ENCODE results near the gene F8A2.
A peak's percentile ranks its signal among the peaks of the same experiment; 100 is the strongest.
"Not testable (repeated sequence)": the region's sequence is repeated elsewhere in the genome, so short reads cannot be mapped to it uniquely, and the experiment has no call there.

F8A2 gene

DNA sequence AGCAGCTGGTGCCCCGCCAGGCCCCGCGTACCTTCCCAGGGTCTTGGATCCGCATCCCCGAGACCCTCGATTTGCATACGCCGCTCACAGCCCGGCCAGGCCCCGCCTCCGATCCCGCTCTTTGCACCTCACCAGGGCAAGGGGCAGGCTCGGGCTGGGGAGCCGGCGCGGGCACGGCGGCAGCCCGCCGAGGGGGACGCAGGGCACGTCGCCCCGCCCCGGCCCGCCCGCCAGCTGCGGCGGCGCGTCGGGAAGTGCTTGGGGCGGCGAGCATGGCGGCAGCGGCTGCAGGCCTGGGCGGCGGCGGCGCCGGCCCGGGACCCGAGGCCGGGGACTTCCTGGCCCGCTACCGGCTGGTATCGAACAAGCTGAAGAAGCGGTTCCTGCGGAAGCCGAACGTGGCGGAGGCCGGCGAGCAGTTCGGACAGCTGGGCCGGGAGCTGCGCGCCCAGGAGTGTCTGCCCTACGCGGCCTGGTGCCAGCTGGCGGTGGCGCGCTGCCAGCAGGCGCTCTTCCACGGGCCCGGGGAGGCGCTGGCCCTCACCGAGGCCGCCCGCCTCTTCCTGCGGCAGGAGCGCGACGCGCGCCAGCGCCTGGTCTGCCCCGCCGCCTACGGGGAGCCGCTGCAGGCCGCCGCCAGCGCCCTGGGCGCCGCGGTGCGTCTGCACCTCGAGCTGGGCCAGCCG is at the start of gene F8A2:
Gene F8A2, plus strand, starts transcription at position 253 of the 686 bp plus-strand sequence. Its CDS starts 20 bp downstream, at position 273.
- not testable (repeated sequence) for H3K27ac ChIP-seq (ENCODE audit: low read depth, low read length); H3K9ac ChIP-seq (ENCODE audit: low read length in 5 of 5); H3K36me3 ChIP-seq (ENCODE audit: control insufficient read depth in 5 of 5, insufficient read depth in 5 of 5, low read length in 5 of 5); H3K4me1 ChIP-seq (ENCODE audit: control insufficient read depth in 5 of 5, insufficient read depth in 5 of 5, low read length in 5 of 5); H3K4me3 ChIP-seq (ENCODE audit: low read depth in 1 of 5, low read length in 5 of 5); H3K9me3 ChIP-seq (ENCODE audit: control insufficient read depth in 5 of 5, low read length in 5 of 5); H3K27me3 ChIP-seq (ENCODE audit: control insufficient read depth in 5 of 5, insufficient read depth in 4 of 5, low read length in 5 of 5)

DNA sequence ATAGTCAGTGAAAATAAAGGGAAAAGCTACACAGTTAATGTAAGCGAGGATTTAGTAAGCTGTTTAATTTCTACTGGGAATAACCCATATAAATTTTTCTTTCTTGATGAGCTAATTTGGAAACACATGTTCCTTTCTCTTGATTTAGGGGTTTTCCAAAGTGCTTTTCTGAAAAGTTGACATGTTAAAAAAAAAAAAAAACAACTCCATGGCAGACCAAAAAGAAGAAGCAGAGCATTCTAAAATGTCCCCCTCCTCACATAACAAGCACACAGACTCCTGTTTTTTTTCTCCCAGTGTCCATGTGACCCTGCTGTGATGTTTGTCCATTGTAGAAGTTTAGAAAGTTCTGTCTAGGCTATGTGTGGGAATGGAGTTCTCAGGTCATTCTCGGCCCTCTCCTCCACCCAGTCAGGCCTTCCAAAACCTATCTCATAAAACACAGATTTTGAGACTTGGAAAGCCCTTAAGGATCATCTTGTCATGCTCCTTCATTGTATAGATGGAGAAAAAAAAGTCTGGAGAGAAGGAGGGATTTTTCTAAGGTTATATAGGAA is 48.3 kb upstream of the F8A2 start:
- peak overlapping the region; percentile 89 for H3K27ac ChIP-seq (ENCODE audit: low read depth, low read length)
- H3K9me3 ChIP-seq (ENCODE audit: control insufficient read depth in 5 of 5, low read length in 5 of 5), result no peaks in the 10 kb centered on the region
- H3K36me3 ChIP-seq (ENCODE audit: control insufficient read depth in 5 of 5, insufficient read depth in 5 of 5, low read length in 5 of 5), result no peaks in the 10 kb centered on the region
- H3K4me1 ChIP-seq (ENCODE audit: control insufficient read depth in 5 of 5, insufficient read depth in 5 of 5, low read length in 5 of 5), result peaks cover 0 to 8% (median 0%) of the 10 kb centered on the region in 5 donors
- H3K9ac ChIP-seq (ENCODE audit: low read length in 5 of 5), result peak overlapping the region in 4 of 5 donors; percentile 56 to 77 (median 62)
- no peaks in the 10 kb centered on the region for H3K27me3 ChIP-seq (ENCODE audit: control insufficient read depth in 5 of 5, insufficient read depth in 4 of 5, low read length in 5 of 5)
- peak overlapping the region; percentile 30 to 72 (median 58) for H3K4me3 ChIP-seq (ENCODE audit: low read depth in 1 of 5, low read length in 5 of 5)

DNA sequence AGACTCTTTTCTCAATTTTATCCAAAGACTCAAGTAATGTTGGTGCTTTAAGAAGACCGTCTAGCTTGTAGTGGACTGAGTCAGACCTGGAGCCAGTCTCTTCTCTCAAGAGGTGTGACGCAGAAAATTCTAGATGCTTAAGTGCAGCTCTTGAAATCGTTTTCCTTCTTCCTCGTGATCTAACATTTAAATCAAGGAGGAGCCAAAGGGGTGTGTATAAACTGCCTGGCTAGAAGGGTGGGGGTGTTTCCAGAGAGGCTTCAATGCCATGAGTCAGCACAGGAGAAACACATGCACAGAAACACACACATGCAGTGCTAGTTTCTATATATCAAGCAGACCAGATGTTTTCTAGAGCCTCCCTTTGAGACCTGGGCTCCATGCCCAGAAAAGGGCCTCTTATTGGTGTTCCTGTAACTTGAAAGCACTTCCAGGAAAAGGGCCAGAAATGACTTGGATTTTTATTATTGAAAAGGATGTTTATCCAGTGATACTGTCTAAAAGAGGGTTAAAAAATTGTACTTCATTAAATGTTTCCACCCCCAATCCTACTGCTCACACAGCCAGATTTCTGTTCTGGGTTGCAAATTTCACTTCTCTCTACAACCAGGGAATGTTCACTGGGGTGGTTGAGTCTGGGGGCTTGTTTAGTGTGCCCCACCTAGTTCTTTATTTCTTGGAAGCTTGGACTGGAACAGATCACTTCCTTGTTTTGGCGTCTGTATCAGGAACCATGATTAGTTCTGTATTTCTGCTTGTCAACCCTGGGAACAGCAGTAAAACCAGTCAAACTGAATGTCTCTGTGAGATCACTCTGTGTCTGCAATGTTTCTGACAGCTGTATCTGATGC is 47.2 kb upstream of the F8A2 start, which contains the start of gene CLIC2:
Gene CLIC2, minus strand, starts transcription at position 129 of the 851 bp plus-strand sequence. CDS start 187 bp downstream, outside the sequence.
- peak within 1 kb of the TSS; percentile 89 for H3K27ac ChIP-seq (ENCODE audit: low read depth, low read length)
- peak within 1 kb of the TSS in 4 of 5 donors; percentile 56 to 77 (median 62) for H3K9ac ChIP-seq (ENCODE audit: low read length in 5 of 5)
- H3K9me3 ChIP-seq (ENCODE audit: control insufficient read depth in 5 of 5, low read length in 5 of 5), result no peaks in the 10 kb centered on the region
- H3K27me3 ChIP-seq (ENCODE audit: control insufficient read depth in 5 of 5, insufficient read depth in 4 of 5, low read length in 5 of 5), result no peaks in the 10 kb centered on the region
- no peaks in the 10 kb centered on the region for H3K36me3 ChIP-seq (ENCODE audit: control insufficient read depth in 5 of 5, insufficient read depth in 5 of 5, low read length in 5 of 5)
- H3K4me1 ChIP-seq (ENCODE audit: control insufficient read depth in 5 of 5, insufficient read depth in 5 of 5, low read length in 5 of 5), result peaks cover 0 to 8% (median 0%) of the 10 kb centered on the region in 5 donors
- H3K4me3 ChIP-seq (ENCODE audit: low read depth in 1 of 5, low read length in 5 of 5), result peak within 1 kb of the TSS; percentile 30 to 72 (median 58)

DNA sequence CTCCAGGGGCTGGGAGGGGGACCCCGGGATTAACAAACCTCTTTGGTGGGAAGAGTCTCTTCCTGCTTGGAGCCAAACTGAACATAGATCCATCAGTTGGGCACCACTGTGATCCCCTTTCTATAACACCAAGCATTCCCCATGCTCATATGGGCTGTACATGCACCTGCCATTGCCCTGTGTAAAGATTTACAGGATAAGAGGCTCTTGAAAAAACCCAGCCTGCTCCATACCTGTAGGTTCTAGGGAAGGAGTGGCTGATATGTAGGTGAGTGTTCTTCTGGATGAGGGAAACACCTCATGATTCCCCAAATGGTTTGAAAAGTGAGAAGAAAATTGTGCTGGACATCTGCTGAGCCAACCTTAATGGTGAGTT is 46.6 kb upstream of the F8A2 start:
- peak overlapping the region; percentile 89 for H3K27ac ChIP-seq (ENCODE audit: low read depth, low read length)
- H3K4me1 ChIP-seq (ENCODE audit: control insufficient read depth in 5 of 5, insufficient read depth in 5 of 5, low read length in 5 of 5); H3K9me3 ChIP-seq (ENCODE audit: control insufficient read depth in 5 of 5, low read length in 5 of 5); H3K36me3 ChIP-seq (ENCODE audit: control insufficient read depth in 5 of 5, insufficient read depth in 5 of 5, low read length in 5 of 5); H3K27me3 ChIP-seq (ENCODE audit: control insufficient read depth in 5 of 5, insufficient read depth in 4 of 5, low read length in 5 of 5); H3K4me3 ChIP-seq (ENCODE audit: low read depth in 1 of 5, low read length in 5 of 5); H3K9ac ChIP-seq (ENCODE audit: low read length in 5 of 5): not testable (repeated sequence)

DNA sequence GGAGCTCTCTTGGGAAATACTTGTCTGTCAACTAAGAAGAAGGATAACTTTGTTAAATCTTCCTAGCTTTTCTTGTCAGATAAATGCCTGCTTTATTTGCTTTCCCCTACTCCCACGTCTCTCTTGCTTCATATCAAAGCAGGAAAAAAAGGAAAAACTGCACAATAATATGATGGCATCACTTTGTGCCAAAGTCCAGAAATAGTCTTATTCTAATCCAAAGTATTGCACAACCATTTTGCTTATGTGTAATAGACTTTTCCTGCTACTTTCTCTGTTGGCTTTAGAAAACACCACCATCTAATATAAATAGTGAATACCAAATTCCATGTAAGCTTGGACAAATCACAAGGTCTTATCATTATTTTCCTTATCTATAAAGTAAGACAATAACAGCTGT is 36.2 kb upstream of the F8A2 start:
- H3K9me3 ChIP-seq (ENCODE audit: control insufficient read depth in 5 of 5, low read length in 5 of 5); H3K27me3 ChIP-seq (ENCODE audit: control insufficient read depth in 5 of 5, insufficient read depth in 4 of 5, low read length in 5 of 5); H3K36me3 ChIP-seq (ENCODE audit: control insufficient read depth in 5 of 5, insufficient read depth in 5 of 5, low read length in 5 of 5); H3K4me1 ChIP-seq (ENCODE audit: control insufficient read depth in 5 of 5, insufficient read depth in 5 of 5, low read length in 5 of 5); H3K9ac ChIP-seq (ENCODE audit: low read length in 5 of 5); H3K4me3 ChIP-seq (ENCODE audit: low read depth in 1 of 5, low read length in 5 of 5); H3K27ac ChIP-seq (ENCODE audit: low read depth, low read length): not testable (repeated sequence)

DNA sequence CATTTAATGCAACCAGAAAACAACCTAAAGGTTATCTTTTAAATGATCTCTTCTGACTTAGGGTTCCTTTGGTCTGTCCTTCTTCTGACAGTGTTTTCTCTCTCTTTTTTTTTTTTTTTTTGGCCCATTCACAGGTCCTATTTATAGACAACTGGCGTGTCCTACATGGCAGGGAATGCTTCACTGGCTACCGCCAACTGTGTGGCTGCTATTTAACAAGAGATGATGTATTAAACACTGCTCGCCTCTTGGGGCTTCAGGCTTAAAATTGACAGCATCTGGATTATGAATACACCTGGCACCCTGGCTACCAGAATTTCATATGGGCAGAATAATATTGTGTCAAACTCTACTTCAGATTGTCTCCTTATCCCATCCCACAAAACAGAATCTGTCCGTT is 32.4 kb upstream of the F8A2 start:
- H3K4me1 ChIP-seq (ENCODE audit: control insufficient read depth in 5 of 5, insufficient read depth in 5 of 5, low read length in 5 of 5); H3K9ac ChIP-seq (ENCODE audit: low read length in 5 of 5); H3K27me3 ChIP-seq (ENCODE audit: control insufficient read depth in 5 of 5, insufficient read depth in 4 of 5, low read length in 5 of 5); H3K9me3 ChIP-seq (ENCODE audit: control insufficient read depth in 5 of 5, low read length in 5 of 5); H3K36me3 ChIP-seq (ENCODE audit: control insufficient read depth in 5 of 5, insufficient read depth in 5 of 5, low read length in 5 of 5); H3K27ac ChIP-seq (ENCODE audit: low read depth, low read length); H3K4me3 ChIP-seq (ENCODE audit: low read depth in 1 of 5, low read length in 5 of 5): not testable (repeated sequence)

DNA sequence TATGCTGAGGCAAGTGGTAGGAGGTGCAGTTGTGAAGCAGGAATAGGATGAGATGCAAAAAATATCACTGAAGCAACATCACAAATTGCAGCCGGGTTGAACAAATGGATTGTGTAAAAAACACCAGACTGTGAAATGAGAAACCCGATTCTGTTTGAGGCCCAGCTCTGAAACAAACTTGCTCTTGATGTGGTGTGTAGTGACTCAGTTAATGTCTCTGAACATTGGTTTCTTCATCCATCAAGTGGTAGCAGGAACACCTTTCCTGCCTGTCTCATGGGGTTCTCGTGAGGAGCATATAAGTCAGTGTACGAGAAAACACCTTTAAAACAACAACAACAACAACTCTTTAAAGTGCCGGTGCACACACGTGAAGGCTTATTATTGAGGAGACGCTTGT is 18.2 kb upstream of the F8A2 start:
- H3K27ac ChIP-seq (ENCODE audit: low read depth, low read length); H3K9ac ChIP-seq (ENCODE audit: low read length in 5 of 5); H3K9me3 ChIP-seq (ENCODE audit: control insufficient read depth in 5 of 5, low read length in 5 of 5); H3K4me1 ChIP-seq (ENCODE audit: control insufficient read depth in 5 of 5, insufficient read depth in 5 of 5, low read length in 5 of 5); H3K27me3 ChIP-seq (ENCODE audit: control insufficient read depth in 5 of 5, insufficient read depth in 4 of 5, low read length in 5 of 5); H3K4me3 ChIP-seq (ENCODE audit: low read depth in 1 of 5, low read length in 5 of 5); H3K36me3 ChIP-seq (ENCODE audit: control insufficient read depth in 5 of 5, insufficient read depth in 5 of 5, low read length in 5 of 5): not testable (repeated sequence)

DNA sequence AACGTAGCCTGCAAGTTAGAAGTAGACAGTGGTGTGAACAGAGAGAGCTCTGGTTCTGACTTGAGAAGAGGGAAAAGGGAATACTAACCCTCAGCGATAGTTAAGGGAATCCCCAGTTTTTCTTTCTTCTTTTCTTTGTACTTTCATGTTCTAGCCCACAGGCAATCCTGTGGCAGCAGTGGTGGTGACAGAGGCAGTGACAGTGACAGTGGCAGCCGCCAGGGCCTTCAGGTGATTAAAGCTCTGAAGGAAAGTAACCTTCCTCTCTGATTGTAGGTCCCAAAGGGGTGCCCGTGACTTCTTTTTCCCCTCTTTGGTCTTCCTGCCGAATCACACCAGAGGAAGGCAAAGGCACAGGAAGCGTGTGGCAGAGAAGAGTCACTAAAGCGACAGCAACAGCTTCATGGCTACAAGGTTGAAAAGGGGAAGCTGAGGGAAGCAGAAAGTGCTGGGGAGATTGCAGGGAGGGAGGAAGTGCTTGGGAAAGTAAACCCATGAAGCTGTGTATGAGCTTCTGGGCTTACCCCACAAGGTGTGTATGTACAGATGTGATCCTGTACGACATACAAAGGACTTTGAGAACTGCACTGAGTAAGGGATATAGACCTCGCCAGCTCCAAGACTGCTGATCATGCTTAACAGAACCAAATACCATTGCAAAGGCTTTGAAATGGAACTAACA is 8.0 kb upstream of the F8A2 start:
- not testable (repeated sequence) for H3K27ac ChIP-seq (ENCODE audit: low read depth, low read length); H3K4me3 ChIP-seq (ENCODE audit: low read depth in 1 of 5, low read length in 5 of 5); H3K27me3 ChIP-seq (ENCODE audit: control insufficient read depth in 5 of 5, insufficient read depth in 4 of 5, low read length in 5 of 5); H3K4me1 ChIP-seq (ENCODE audit: control insufficient read depth in 5 of 5, insufficient read depth in 5 of 5, low read length in 5 of 5); H3K9ac ChIP-seq (ENCODE audit: low read length in 5 of 5); H3K36me3 ChIP-seq (ENCODE audit: control insufficient read depth in 5 of 5, insufficient read depth in 5 of 5, low read length in 5 of 5); H3K9me3 ChIP-seq (ENCODE audit: control insufficient read depth in 5 of 5, low read length in 5 of 5)

DNA sequence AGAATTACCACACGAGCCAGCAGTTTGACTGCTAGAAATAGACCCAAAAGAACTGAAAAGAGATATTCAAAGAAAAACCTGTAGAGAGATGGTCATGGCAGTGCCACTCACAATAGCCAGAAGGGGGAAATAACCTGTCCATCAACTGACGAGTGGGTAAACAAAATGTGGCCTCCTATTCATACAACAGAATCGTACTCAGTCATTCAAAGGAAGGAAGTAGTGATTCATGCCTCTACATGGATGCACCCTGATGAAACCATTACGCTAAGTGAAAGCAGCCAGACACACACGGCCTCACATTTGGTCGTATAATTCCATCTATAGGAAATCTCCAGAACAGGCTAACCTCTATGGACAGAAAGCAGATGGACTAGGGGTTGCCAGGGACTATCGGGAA is 2.1 kb upstream of the F8A2 start:
- H3K4me1 ChIP-seq (ENCODE audit: control insufficient read depth in 5 of 5, insufficient read depth in 5 of 5, low read length in 5 of 5); H3K27ac ChIP-seq (ENCODE audit: low read depth, low read length); H3K36me3 ChIP-seq (ENCODE audit: control insufficient read depth in 5 of 5, insufficient read depth in 5 of 5, low read length in 5 of 5); H3K4me3 ChIP-seq (ENCODE audit: low read depth in 1 of 5, low read length in 5 of 5); H3K9ac ChIP-seq (ENCODE audit: low read length in 5 of 5); H3K9me3 ChIP-seq (ENCODE audit: control insufficient read depth in 5 of 5, low read length in 5 of 5); H3K27me3 ChIP-seq (ENCODE audit: control insufficient read depth in 5 of 5, insufficient read depth in 4 of 5, low read length in 5 of 5): not testable (repeated sequence)

DNA sequence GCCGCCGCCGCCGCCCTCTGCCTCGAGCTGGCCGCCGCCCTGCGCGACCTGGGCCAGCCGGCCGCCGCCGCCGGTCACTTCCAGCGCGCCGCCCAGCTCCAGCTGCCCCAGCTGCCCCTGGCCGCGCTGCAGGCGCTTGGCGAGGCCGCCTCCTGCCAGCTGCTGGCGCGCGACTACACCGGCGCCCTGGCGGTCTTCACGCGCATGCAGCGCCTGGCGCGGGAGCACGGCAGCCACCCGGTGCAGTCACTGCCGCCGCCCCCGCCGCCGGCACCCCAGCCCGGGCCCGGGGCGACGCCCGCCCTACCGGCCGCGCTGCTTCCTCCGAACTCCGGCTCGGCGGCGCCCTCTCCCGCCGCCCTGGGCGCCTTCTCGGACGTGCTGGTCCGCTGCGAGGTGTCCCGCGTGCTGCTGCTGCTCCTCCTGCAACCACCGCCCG is 653 bp downstream of the F8A2 start:
- not testable (repeated sequence) for H3K4me1 ChIP-seq (ENCODE audit: control insufficient read depth in 5 of 5, insufficient read depth in 5 of 5, low read length in 5 of 5); H3K9ac ChIP-seq (ENCODE audit: low read length in 5 of 5); H3K36me3 ChIP-seq (ENCODE audit: control insufficient read depth in 5 of 5, insufficient read depth in 5 of 5, low read length in 5 of 5); H3K4me3 ChIP-seq (ENCODE audit: low read depth in 1 of 5, low read length in 5 of 5); H3K27me3 ChIP-seq (ENCODE audit: control insufficient read depth in 5 of 5, insufficient read depth in 4 of 5, low read length in 5 of 5); H3K9me3 ChIP-seq (ENCODE audit: control insufficient read depth in 5 of 5, low read length in 5 of 5); H3K27ac ChIP-seq (ENCODE audit: low read depth, low read length)

All from subcutaneous abdominal adipose tissue (tissue), 5 donors.